K562 (cell line): ENCODE data around the gene POLDIP3. TPM values are rescaled to one million over a fixed set of nuclear protein-coding genes. Genes with fewer than 3 reads are reported as not detected.
A peak's percentile ranks its signal among the peaks of the same experiment; 100 is the strongest.

Source experiments
- AFF4 ChIP-seq: sonication (generic); formaldehyde crosslinking; IDR thresholded peaks from 2 replicates; pipeline ENCODE4 v1.8.0; 2023; ENCODE audit warnings: mild to moderate bottlenecking, missing genetic modification reagents
- ARID2 ChIP-seq: fragments of 450-650 bp; IDR thresholded peaks from 2 replicates; pipeline ENCODE4 v1.6.1; 2017; ENCODE audit warnings: antibody characterized with exemption, mild to moderate bottlenecking
- CHAMP1 ChIP-seq: fragments of 450-650 bp; IDR thresholded peaks from 2 replicates; pipeline ENCODE4 v1.6.1; 2016; ENCODE audit warnings: mild to moderate bottlenecking
- DIDO1 ChIP-seq: fragments of 450-650 bp; IDR thresholded peaks from 2 replicates; pipeline ENCODE4 v1.6.1; 2016; ENCODE audit warnings: low read depth, missing biosample characterization, missing genetic modification characterization
- E2F1 ChIP-seq: sonication (generic); formaldehyde crosslinking; IDR thresholded peaks from 2 replicates; pipeline ENCODE4 v1.8.1; 2023; ENCODE audit warnings: mild to moderate bottlenecking, missing genetic modification reagents, moderate library complexity
- E2F5 ChIP-seq: sonication (generic); formaldehyde crosslinking; IDR thresholded peaks from 2 replicates; pipeline ENCODE4 v1.8.0; 2022; ENCODE audit warnings: mild to moderate bottlenecking, missing genetic modification reagents
- EGR1 ChIP-seq: fragments of 450-650 bp; conservative IDR thresholded peaks from 2 replicates; pipeline ENCODE4 v1.6.1; 2017; ENCODE audit warnings: mild to moderate bottlenecking
- GTF2B ChIP-seq: IDR thresholded peaks from 2 replicates; pipeline ENCODE4 v1.6.1; 2011; ENCODE audit not compliant: insufficient read length; ENCODE audit errors: extremely low read depth
- KDM1A ChIP-seq, 2 experiments: fragments of 450-650 bp; IDR thresholded peaks; 2 replicates each; pipeline ENCODE4 v1.6.1; 2016; ENCODE audit warnings: mild to moderate bottlenecking in 2 of 2
- MIER1 ChIP-seq: fragments of 450-650 bp; IDR thresholded peaks from 2 replicates; pipeline ENCODE4 v1.6.1; 2016; ENCODE audit warnings: antibody characterized with exemption, mild to moderate bottlenecking, low read depth
- MTA1 ChIP-seq: fragments of 450-650 bp; IDR thresholded peaks from 2 replicates; pipeline ENCODE4 v1.6.1; 2017; ENCODE audit warnings: borderline replicate concordance
- RBBP5 ChIP-seq: fragments of 200-600 bp; sonication (generic); IDR thresholded peaks from 2 replicates; pipeline ENCODE4 v1.6.1; 2012; ENCODE audit warnings: borderline replicate concordance, mild to moderate bottlenecking, low read length, control low read depth, inconsistent platforms; ENCODE audit not compliant: insufficient read depth, poor library complexity, severe bottlenecking
- RBM15 ChIP-seq: fragments of 200-400 bp; formaldehyde crosslinking; IDR thresholded peaks from 2 replicates; pipeline ENCODE4 v1.6.1; 2018; ENCODE audit warnings: mild to moderate bottlenecking, low read length, moderate library complexity; ENCODE audit not compliant: insufficient read depth
- SAP30 ChIP-seq: fragments of 200-600 bp; sonication (generic); IDR thresholded peaks from 2 replicates; pipeline ENCODE4 v1.6.1; 2012; ENCODE audit warnings: borderline replicate concordance, low read depth, mild to moderate bottlenecking, moderate library complexity, low read length, control low read depth, inconsistent platforms; ENCODE audit not compliant: insufficient read depth, poor library complexity, severe bottlenecking
- THAP7 ChIP-seq: fragments of 250-450 bp; sonication (Bioruptor Pico); IDR thresholded peaks from 2 replicates; pipeline ENCODE4 v1.5.0; 2021
- ZNF316 ChIP-seq: fragments of 450-650 bp; IDR thresholded peaks from 2 replicates; pipeline ENCODE4 v1.6.1; 2016
- ZNF551 ChIP-seq: fragments of 250-450 bp; sonication (Bioruptor Pico); IDR thresholded peaks from 2 replicates; pipeline ENCODE4 v1.5.0; 2021; ENCODE audit warnings: mild to moderate bottlenecking, moderate library complexity
- polyA plus RNA-seq, 8 experiments: library from polyadenylated mRNA; depleted of rRNA in 4 of 8; stranded (reverse) in 5 of 8; unstranded in 3 of 8; fragments of >200 nt; fragmentation: Nextera tagmentation in 2 of 8; fragmentation: Illumina TruSeq in 1 of 8; extraction: Ambion mirVana in 2 of 8; extraction: Trizol in 1 of 8; gene quantifications; 2 replicates each; pipeline versions ENCODE4 v1.2.1 to v1.2.3, GENCODE V29; 2011 to 2014; ENCODE audit warnings: inconsistent platforms in 1 of 8, missing spikeins in 1 of 8
- total RNA-seq, 7 experiments: library from RNA; depleted of rRNA in 6 of 7; stranded (reverse); fragments of >200 nt in 6 of 7; fragmentation: Illumina TruSeq in 2 of 7; extraction: Trizol in 2 of 7; gene quantifications; 2 replicates each; pipeline versions ENCODE4 v1.2.1 to v1.2.3, GENCODE V29; 2011 to 2021; ENCODE audit warnings: low replicate concordance in 1 of 7

POLDIP3 gene
- total and polyA plus RNA-seq, 9 of the 15 experiments (the other 6 are each of a cell fraction or from before 2014, with no cell fraction given), result 14.3 to 53.0 (median 26.3) TPM

GRCh38 chr22:42615092-42615859 is 593 bp upstream of the POLDIP3 start (continued):
- peak; percentile 95 for TF ChIP-seq E2F1 (CRISPR knock-in tag)
- peak; percentile 67 for TF ChIP-seq MTA1
- TF ChIP-seq GTF2B, result peak; percentile 96
- TF ChIP-seq EGR1, result peak; percentile 34
- TF ChIP-seq SAP30, result no peak
- no peak for TF ChIP-seq ARID2
- no peak for TF ChIP-seq DIDO1 (tag)
- peak; percentile 36 to 71; a peak in 2 of 4 replicates for TF ChIP-seq KDM1A (IDR thresholded peaks at IDR 0.05)
- peak; percentile 99 for TF ChIP-seq ZNF316
- TF ChIP-seq RBBP5, result no peak
- peak; percentile 87 for TF ChIP-seq ZNF551 (CRISPR knock-in tag)
- no peak for TF ChIP-seq RBM15
- peak; percentile 98 for TF ChIP-seq E2F5 (CRISPR knock-in tag)
- TF ChIP-seq AFF4 (CRISPR knock-in tag), result peak; percentile 98
- peak; percentile 95 for TF ChIP-seq THAP7 (CRISPR knock-in tag)
- TF ChIP-seq CHAMP1, result peak; percentile 21; the same call in 1 of the 2 replicates
- peak; percentile 68; the same call in 1 of the 2 replicates for TF ChIP-seq MIER1
